ENCODE results near the gene HSD17B14.

DNA sequence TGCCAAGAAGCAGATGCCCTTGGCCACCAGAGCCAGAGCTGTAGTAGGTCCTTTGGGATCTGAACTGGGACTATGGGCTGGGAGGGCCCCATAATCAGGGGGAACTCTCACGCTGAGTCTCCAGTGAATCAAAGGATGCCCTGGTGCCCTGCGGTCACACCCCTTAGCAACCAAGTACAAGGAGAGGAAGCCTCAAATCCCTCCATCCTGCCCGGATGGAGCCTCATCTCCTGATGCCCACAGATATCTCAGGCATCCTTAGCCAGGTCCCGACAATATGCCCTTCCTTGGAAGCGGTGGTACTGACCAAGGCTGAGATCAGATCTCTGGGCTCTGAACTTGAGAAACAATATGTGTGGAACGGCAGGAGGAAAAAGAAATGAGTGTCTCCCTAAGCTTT is 30.4 kb upstream of the HSD17B14 start:
- no peak for TF ChIP-seq ZNF302 (CRISPR knock-in tag; IDR thresholded peaks at IDR 0.05)
- TF ChIP-seq, protein P1, sequence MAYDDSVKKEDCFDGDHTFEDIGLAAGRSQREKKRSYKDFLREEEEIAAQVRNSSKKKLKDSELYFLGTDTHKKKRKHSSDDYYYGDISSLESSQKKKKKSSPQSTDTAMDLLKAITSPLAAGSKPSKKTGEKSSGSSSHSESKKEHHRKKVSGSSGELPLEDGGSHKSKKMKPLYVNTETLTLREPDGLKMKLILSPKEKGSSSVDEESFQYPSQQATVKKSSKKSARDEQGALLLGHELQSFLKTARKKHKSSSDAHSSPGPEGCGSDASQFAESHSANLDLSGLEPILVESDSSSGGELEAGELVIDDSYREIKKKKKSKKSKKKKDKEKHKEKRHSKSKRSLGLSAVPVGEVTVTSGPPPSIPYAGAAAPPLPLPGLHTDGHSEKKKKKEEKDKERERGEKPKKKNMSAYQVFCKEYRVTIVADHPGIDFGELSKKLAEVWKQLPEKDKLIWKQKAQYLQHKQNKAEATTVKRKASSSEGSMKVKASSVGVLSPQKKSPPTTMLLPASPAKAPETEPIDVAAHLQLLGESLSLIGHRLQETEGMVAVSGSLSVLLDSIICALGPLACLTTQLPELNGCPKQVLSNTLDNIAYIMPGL (CRISPR knock-in tag; IDR thresholded peaks at IDR 0.05; ENCODE audit: borderline replicate concordance) = no peak
- TF ChIP-seq POLR2A (IDR thresholded peaks at IDR 0.05; ENCODE audit: low read length) = no peak
- TF ChIP-seq, protein P2, sequence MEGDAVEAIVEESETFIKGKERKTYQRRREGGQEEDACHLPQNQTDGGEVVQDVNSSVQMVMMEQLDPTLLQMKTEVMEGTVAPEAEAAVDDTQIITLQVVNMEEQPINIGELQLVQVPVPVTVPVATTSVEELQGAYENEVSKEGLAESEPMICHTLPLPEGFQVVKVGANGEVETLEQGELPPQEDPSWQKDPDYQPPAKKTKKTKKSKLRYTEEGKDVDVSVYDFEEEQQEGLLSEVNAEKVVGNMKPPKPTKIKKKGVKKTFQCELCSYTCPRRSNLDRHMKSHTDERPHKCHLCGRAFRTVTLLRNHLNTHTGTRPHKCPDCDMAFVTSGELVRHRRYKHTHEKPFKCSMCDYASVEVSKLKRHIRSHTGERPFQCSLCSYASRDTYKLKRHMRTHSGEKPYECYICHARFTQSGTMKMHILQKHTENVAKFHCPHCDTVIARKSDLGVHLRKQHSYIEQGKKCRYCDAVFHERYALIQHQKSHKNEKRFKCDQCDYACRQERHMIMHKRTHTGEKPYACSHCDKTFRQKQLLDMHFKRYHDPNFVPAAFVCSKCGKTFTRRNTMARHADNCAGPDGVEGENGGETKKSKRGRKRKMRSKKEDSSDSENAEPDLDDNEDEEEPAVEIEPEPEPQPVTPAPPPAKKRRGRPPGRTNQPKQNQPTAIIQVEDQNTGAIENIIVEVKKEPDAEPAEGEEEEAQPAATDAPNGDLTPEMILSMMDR (IDR thresholded peaks at IDR 0.05) = no peak
- TF ChIP-seq RFX5 (IDR thresholded peaks at IDR 0.05) = no peak
- TF ChIP-seq, protein P3, sequence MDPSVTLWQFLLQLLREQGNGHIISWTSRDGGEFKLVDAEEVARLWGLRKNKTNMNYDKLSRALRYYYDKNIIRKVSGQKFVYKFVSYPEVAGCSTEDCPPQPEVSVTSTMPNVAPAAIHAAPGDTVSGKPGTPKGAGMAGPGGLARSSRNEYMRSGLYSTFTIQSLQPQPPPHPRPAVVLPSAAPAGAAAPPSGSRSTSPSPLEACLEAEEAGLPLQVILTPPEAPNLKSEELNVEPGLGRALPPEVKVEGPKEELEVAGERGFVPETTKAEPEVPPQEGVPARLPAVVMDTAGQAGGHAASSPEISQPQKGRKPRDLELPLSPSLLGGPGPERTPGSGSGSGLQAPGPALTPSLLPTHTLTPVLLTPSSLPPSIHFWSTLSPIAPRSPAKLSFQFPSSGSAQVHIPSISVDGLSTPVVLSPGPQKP (IDR thresholded peaks at IDR 0.05; ENCODE audit: low read depth, low read length) = no peak
